ENCODE measurements around the gene EVI5.

The EVI5 gene

GRCh38 chr1:92831368-92831761, 46.5 kb upstream of the EVI5 start:
- TF ChIP-seq CTCF (IDR thresholded peaks at IDR 0.05; ENCODE audit: unreplicated experiment in 3 of 3), result no peak

DNA sequence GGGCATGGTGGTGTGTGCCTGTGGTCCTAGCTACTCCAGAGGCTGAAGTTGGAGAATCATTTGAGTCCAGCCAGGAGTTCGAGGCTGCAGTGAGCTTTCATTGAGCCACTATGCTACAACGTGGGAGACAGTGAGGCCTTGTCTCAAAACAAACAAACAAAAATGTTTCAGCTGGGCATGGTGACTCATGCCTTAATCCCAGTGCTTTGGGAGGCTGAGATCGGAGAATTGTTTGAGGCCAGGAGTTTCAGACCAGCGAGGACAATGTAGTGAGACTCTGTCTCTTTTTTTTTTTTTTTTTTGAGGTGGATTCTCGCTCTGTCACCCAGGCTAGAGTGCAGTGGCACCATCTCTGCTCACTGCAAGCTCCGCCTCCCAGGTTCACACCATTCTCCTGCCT, 41.9 kb upstream of the EVI5 start:
- Mint-ChIP-seq H3K9me3 (no peaks in the 10 kb centered on the region), H3K36me3 (ENCODE audit: low read depth) (no peaks in the 10 kb centered on the region), H3K27me3 (ENCODE audit: low read depth) (no peaks in the 10 kb centered on the region), H3K4me3 (no peak overlapping the region), H3K27ac (no peak overlapping the region), H3K4me1 (no peaks in the 10 kb centered on the region)
- no peak for TF ChIP-seq CTCF (IDR thresholded peaks at IDR 0.05; ENCODE audit: unreplicated experiment in 3 of 3)

More at GRCh38 chr1:92831368-92831761, 46.5 kb upstream of the EVI5 start:
- Mint-ChIP-seq H3K9me3 (no peaks in the 10 kb centered on the region), H3K36me3 (ENCODE audit: low read depth) (peaks cover 37% of the 10 kb centered on the region), H3K4me3 (peak overlapping the region; percentile 97 to 98 (median 98)), H3K4me1 (peaks cover 40% of the 10 kb centered on the region), H3K27ac (peak overlapping the region; percentile 98 to 99 (median 99)), H3K27me3 (ENCODE audit: low read depth) (no peaks in the 10 kb centered on the region)

- H3K27me3 Mint-ChIP-seq (ENCODE audit: low read depth), result no peaks in the 10 kb centered on the region
- no peak overlapping the region for H3K4me3 Mint-ChIP-seq
- H3K27ac Mint-ChIP-seq, result no peak overlapping the region
- H3K36me3 Mint-ChIP-seq (ENCODE audit: low read depth), result no peaks in the 10 kb centered on the region
- no peaks in the 10 kb centered on the region for H3K9me3 Mint-ChIP-seq
- H3K4me1 Mint-ChIP-seq, result no peaks in the 10 kb centered on the region
- no peak for TF ChIP-seq CTCF (IDR thresholded peaks at IDR 0.05; ENCODE audit: unreplicated experiment in 3 of 3)
Observed at GRCh38 chr1:92822879-92823278, 38.0 kb upstream of the EVI5 start.

DNA sequence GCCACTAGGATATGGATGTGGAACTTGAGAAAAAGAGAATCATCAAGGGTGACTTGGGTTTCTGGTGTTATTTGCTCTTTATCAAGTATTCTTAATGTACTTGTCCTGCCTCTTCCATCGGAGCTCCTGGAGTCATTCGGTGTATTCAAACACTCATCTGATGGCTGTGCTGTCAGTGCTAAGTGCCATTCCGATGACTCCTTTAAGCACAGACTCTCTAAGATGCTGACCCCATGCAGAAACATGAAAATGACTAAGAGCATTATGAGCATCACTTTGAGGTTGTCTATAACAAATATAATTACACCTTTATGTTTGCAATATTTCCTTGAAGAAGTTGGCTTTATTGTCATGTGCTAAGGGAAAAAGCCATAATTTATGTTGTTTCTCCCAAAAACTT, 35.6 kb upstream of the EVI5 start:
- Mint-ChIP-seq H3K27me3 (ENCODE audit: low read depth) (no peaks in the 10 kb centered on the region), H3K36me3 (ENCODE audit: low read depth) (no peaks in the 10 kb centered on the region), H3K27ac (no peak overlapping the region), H3K4me3 (no peak overlapping the region), H3K4me1 (no peaks in the 10 kb centered on the region), H3K9me3 (no peaks in the 10 kb centered on the region)
- no peak for TF ChIP-seq CTCF (IDR thresholded peaks at IDR 0.05; ENCODE audit: unreplicated experiment in 3 of 3)

- no peaks in the 10 kb centered on the region for H3K4me1 Mint-ChIP-seq
- H3K9me3 Mint-ChIP-seq, result no peaks in the 10 kb centered on the region
- no peak for TF ChIP-seq CTCF (IDR thresholded peaks at IDR 0.05; ENCODE audit: unreplicated experiment in 3 of 3)
- H3K4me3 Mint-ChIP-seq, result no peak overlapping the region
- H3K27me3 Mint-ChIP-seq (ENCODE audit: low read depth), result no peaks in the 10 kb centered on the region
- H3K36me3 Mint-ChIP-seq (ENCODE audit: low read depth), result no peaks in the 10 kb centered on the region
- H3K27ac Mint-ChIP-seq, result no peak overlapping the region
Observed at GRCh38 chr1:92820024-92820423, 35.1 kb upstream of the EVI5 start.

DNA sequence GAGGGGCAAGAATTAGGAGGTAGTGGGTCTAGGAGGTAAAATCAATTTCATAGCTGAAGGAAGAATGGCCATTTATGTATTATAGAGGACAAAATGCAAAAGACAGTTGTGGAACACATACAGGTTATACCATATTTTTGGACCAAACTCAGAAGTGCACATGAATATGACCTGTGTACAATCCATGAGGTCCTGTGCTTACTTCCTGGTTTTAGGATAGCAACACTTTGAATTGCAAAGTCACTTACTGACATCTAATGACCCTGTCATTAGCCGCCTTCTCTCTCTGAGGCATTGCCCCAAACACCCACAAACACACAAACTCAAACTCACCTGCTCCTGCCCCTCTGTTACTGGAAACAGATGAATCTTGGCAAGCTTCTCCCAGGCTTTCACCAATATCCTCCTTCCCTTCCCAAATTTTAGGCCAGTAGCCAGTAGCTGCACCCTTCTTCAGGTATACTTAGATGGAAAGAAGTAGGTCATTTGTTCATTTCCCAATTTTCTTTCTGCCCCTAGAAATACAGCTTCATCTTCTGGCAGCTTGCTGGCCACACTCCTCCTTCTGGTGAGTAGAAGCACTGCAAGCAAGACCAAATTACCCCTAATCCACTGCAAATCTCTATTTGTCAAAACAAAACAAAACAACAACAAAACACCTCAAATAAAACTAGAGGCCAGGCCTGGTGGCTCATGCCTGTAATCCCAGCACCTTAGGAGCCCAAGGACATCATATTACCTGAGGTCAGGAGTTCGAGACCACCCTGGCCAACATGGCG, 33.3 kb upstream of the EVI5 start:
- H3K4me3 Mint-ChIP-seq, result no peak overlapping the region
- H3K4me1 Mint-ChIP-seq, result no peaks in the 10 kb centered on the region
- no peaks in the 10 kb centered on the region for H3K9me3 Mint-ChIP-seq
- H3K36me3 Mint-ChIP-seq (ENCODE audit: low read depth), result no peaks in the 10 kb centered on the region
- peak; percentile 44 to 55 (median 45) for TF ChIP-seq CTCF (IDR thresholded peaks at IDR 0.05; ENCODE audit: unreplicated experiment in 3 of 3)
- H3K27me3 Mint-ChIP-seq (ENCODE audit: low read depth), result no peaks in the 10 kb centered on the region
- no peak overlapping the region for H3K27ac Mint-ChIP-seq
